ENCODE measurements around the gene THBS1.

DNA sequence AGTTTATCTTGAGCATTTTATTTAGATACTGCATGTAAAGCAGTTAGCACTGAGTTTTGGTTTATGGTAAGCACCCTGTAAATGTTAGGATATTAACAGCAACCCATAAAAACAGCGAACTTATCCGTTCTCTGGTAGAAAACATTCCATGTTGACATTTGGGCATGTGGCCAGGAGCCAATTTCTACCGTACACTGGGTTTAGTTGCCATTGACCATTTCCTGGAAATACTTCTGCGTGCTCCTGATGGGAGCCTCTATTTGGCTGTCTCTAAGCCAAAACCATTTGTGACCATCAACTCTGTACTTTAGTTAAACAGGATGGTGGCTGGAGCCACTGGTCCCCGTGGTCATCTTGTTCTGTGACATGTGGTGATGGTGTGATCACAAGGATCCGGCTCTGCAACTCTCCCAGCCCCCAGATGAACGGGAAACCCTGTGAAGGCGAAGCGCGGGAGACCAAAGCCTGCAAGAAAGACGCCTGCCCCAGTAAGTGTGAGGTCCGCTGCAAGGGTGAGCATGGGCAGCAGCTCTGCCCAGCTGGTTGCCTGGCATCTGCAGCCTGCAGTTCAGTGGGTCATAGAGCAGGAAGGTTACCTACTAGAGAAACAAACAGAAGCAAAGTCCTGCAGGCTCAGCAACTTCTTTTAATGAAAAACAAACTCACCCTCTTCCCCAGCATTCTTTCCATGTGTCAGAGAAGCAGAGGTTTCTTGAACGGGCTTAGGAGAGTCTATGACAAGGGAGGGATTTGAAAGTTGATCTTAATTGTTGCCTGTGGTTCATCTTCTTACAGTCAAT is 7.1 kb downstream of the THBS1 start:
- TF ChIP-seq EZH2phosphoT487 (conservative IDR thresholded peaks at IDR 0.05; ENCODE audit: low read length) = no peak
- TF ChIP-seq, protein P1, sequence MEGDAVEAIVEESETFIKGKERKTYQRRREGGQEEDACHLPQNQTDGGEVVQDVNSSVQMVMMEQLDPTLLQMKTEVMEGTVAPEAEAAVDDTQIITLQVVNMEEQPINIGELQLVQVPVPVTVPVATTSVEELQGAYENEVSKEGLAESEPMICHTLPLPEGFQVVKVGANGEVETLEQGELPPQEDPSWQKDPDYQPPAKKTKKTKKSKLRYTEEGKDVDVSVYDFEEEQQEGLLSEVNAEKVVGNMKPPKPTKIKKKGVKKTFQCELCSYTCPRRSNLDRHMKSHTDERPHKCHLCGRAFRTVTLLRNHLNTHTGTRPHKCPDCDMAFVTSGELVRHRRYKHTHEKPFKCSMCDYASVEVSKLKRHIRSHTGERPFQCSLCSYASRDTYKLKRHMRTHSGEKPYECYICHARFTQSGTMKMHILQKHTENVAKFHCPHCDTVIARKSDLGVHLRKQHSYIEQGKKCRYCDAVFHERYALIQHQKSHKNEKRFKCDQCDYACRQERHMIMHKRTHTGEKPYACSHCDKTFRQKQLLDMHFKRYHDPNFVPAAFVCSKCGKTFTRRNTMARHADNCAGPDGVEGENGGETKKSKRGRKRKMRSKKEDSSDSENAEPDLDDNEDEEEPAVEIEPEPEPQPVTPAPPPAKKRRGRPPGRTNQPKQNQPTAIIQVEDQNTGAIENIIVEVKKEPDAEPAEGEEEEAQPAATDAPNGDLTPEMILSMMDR (IDR thresholded peaks at IDR 0.05; ENCODE audit: insufficient read depth, low read length, poor library complexity, severe bottlenecking) = no peak

Data from SU-DHL-6 (cell line).